Caco-2 (cell line): ENCODE data around the gene SQSTM1. TPM values are rescaled to one million over a fixed set of nuclear protein-coding genes. Genes with fewer than 3 reads are reported as not detected.

Source experiments
- BruUV-seq: library from RNA; stranded (reverse); fragments of 400-500 nt; replicated peaks from 2 replicates; lab custom pipeline; 2021; lab: Mats Ljungman, UMichigan
- CTCF ChIA-PET: fragments of 300-600 bp; sonication (Branson Sonifier 250); formaldehyde crosslinking; loops from one replicate; lab custom pipeline; 2022; ENCODE audit warnings: antibody characterized with exemption; lab: Charles Lee
- POLR2A ChIA-PET: fragments of 300-600 bp; sonication (Branson Sonifier 250); formaldehyde crosslinking; loops from one replicate; lab custom pipeline; 2022; ENCODE audit warnings: antibody characterized with exemption; lab: Charles Lee
- DNase-seq, 2 experiments: peaks; one replicate each; pipeline versions ENCODE4 v3.0.0 to v3.0.0-alpha.2; 2020 to 2022
- H3K27me3 ChIP-seq: replicated peaks from 2 replicates; pipeline ENCODE4 v1.6.0; 2011; ENCODE audit warnings: low read length; ENCODE audit not compliant: control insufficient read depth, insufficient read depth
- H3K36me3 ChIP-seq: 2 replicates; pipeline ENCODE4 v1.5.1; 2011; ENCODE audit warnings: low read length; ENCODE audit not compliant: control insufficient read depth, insufficient read depth
- H3K4me1 ChIP-seq: fragments of 250-450 bp; sonication (Bioruptor Pico); 2 replicates; pipeline ENCODE4 v1.5.1; 2020; ENCODE audit warnings: mild to moderate bottlenecking
- H3K4me3 ChIP-seq: 2 replicates; pipeline ENCODE4 v1.5.1; 2011; ENCODE audit warnings: low read depth, mild to moderate bottlenecking, control low read depth, low read length
- H3K9me3 ChIP-seq: fragments of 250-450 bp; sonication (Bioruptor Pico); 2 replicates; pipeline ENCODE4 v1.5.1; 2020; ENCODE audit warnings: mild to moderate bottlenecking, moderate library complexity
- H3K27ac Mint-ChIP-seq: one replicate; pipeline ENCODE4 v1.8.0; 2022; ENCODE audit warnings: mixed read lengths; ENCODE audit not compliant: unreplicated experiment
- H3K27me3 Mint-ChIP-seq: one replicate; pipeline ENCODE4 v1.8.0; 2022; ENCODE audit warnings: mixed read lengths; ENCODE audit not compliant: insufficient read depth, unreplicated experiment
- H3K36me3 Mint-ChIP-seq: one replicate; pipeline ENCODE4 v1.8.0; 2022; ENCODE audit warnings: mild to moderate bottlenecking, mixed read lengths; ENCODE audit not compliant: insufficient read depth, unreplicated experiment
- H3K4me1 Mint-ChIP-seq: one replicate; pipeline ENCODE4 v1.8.0; 2022; ENCODE audit warnings: low read depth, mixed read lengths; ENCODE audit not compliant: unreplicated experiment
- H3K4me3 Mint-ChIP-seq: one replicate; pipeline ENCODE4 v1.8.0; 2022; ENCODE audit warnings: mild to moderate bottlenecking, moderate library complexity, mixed read lengths; ENCODE audit not compliant: unreplicated experiment
- H3K9me3 Mint-ChIP-seq: one replicate; pipeline ENCODE4 v1.8.0; 2022; ENCODE audit warnings: mixed read lengths; ENCODE audit not compliant: unreplicated experiment
- CTCF ChIP-seq, 2 experiments: fragments of 200-600 bp in 1 of 2; IDR thresholded peaks; 1 replicate in 1 of 2; 2 replicates in 1 of 2; pipeline versions ENCODE4 v1.5.1 to v1.8.0; 2011 to 2022; ENCODE audit warnings: antibody characterized with exemption in 1 of 2, control low read depth in 1 of 2, inconsistent platforms in 1 of 2, low read depth in 1 of 2, low read length in 1 of 2, mild to moderate bottlenecking in 1 of 2, moderate library complexity in 1 of 2; ENCODE audit not compliant: insufficient read depth in 1 of 2, severe bottlenecking in 1 of 2, unreplicated experiment in 1 of 2
- intact Hi-C: fragments of 100-400 bp; cut with micrococcal nuclease; formaldehyde crosslinking; loops from one replicate; pipeline ENCODE4 v1.10.0; 2022; ENCODE audit not compliant: unreplicated experiment
- total RNA-seq: library from RNA; stranded (reverse); gene quantifications from 2 replicates; pipeline ENCODE4 v1.2.3, GENCODE V29; 2022

Gene SQSTM1
- total RNA-seq, 1 experiment from 2014 or later, result 259 TPM

GRCh38 chr5:179841621-179842020 lies 20.9 kb downstream of the SQSTM1 start:
- no TSS peak for BruUV-seq
- H3K27ac Mint-ChIP-seq, result no peak overlapping the region

GRCh38 chr5:179852993-179853547 lies 32.4 kb downstream of the SQSTM1 start:
- DNase-seq, result no peak
- BruUV-seq, result no TSS peak
- no peak for TF ChIP-seq CTCF (IDR thresholded peaks at IDR 0.05; ENCODE audit: insufficient read depth in 1 of 2, low read depth in 1 of 2, low read length in 1 of 2, severe bottlenecking in 1 of 2, unreplicated experiment in 1 of 2)
- Mint-ChIP-seq H3K27me3 (no peaks in the 10 kb centered on the region), H3K36me3 (peaks cover 9% of the 10 kb centered on the region), H3K27ac (no peak overlapping the region), H3K4me1 (peaks cover 8% of the 10 kb centered on the region), H3K4me3 (no peak overlapping the region), H3K9me3 (no peaks in the 10 kb centered on the region)
- no peaks in the 10 kb centered on the region for H3K4me1 ChIP-seq
- no peaks in the 10 kb centered on the region for H3K9me3 ChIP-seq
- CTCF ChIA-PET, result no interaction called here
- no peak overlapping the region for H3K4me3 ChIP-seq
- POLR2A ChIA-PET, result no interaction called here
- intact Hi-C loops, result no loop called here
- no peaks in the 10 kb centered on the region for H3K27me3 ChIP-seq
- H3K36me3 ChIP-seq, result peaks cover 6% of the 10 kb centered on the region

More at GRCh38 chr5:179841621-179842020, 20.9 kb downstream of the SQSTM1 start:
- no peak for DNase-seq
- intact Hi-C loops, result no loop called here
- ChIA-PET CTCF (no interaction called here), POLR2A (interaction anchor here (0.5 kb wide), 1 partner anchor 16 kb away, joined by 3 read pairs; no protein-coding TSS in a partner anchor)
- H3K9me3 Mint-ChIP-seq, result peaks cover 10% of the 10 kb centered on the region
- TF ChIP-seq CTCF (IDR thresholded peaks at IDR 0.05; ENCODE audit: insufficient read depth in 1 of 2, low read depth in 1 of 2, low read length in 1 of 2, severe bottlenecking in 1 of 2, unreplicated experiment in 1 of 2), result no peak
- Histone ChIP-seq H3K36me3 (peaks cover 1% of the 10 kb centered on the region; the same call in 1 of the 2 replicates), H3K9me3 (no peaks in the 10 kb centered on the region; the same call in none of the 2 replicates), H3K4me1 (no peaks in the 10 kb centered on the region), H3K27me3 (no peaks in the 10 kb centered on the region), H3K4me3 (no peak overlapping the region)
- no peaks in the 10 kb centered on the region for H3K4me1 Mint-ChIP-seq
- H3K4me3 Mint-ChIP-seq, result no peak overlapping the region
- peaks cover 62% of the 10 kb centered on the region for H3K36me3 Mint-ChIP-seq
- H3K27me3 Mint-ChIP-seq, result no peaks in the 10 kb centered on the region

- BruUV-seq, result no TSS peak
- Mint-ChIP-seq H3K9me3 (no peaks in the 10 kb centered on the region), H3K36me3 (peaks cover 19% of the 10 kb centered on the region), H3K27ac (no peak overlapping the region), H3K27me3 (no peaks in the 10 kb centered on the region), H3K4me1 (peaks cover 8% of the 10 kb centered on the region), H3K4me3 (no peak overlapping the region)
- CTCF ChIA-PET, result no interaction called here
- intact Hi-C loops, result no loop called here
- Histone ChIP-seq H3K4me3 (no peak overlapping the region), H3K4me1 (no peaks in the 10 kb centered on the region), H3K9me3 (no peaks in the 10 kb centered on the region), H3K27me3 (no peaks in the 10 kb centered on the region), H3K36me3 (peaks cover 6% of the 10 kb centered on the region)
- no peak for DNase-seq
- POLR2A ChIA-PET, result no interaction called here
- no peak for TF ChIP-seq CTCF (IDR thresholded peaks at IDR 0.05; ENCODE audit: insufficient read depth in 1 of 2, low read depth in 1 of 2, low read length in 1 of 2, severe bottlenecking in 1 of 2, unreplicated experiment in 1 of 2)
These were observed 33.7 kb downstream of the SQSTM1 start for GRCh38 chr5:179854356-179854755.
